Adrenal gland (tissue), 12 donors: Measurements from ENCODE around the gene COL1A1. TPM values are rescaled to one million over a fixed set of nuclear protein-coding genes. Genes with fewer than 3 reads are reported as not detected.
A peak's percentile ranks its signal among the peaks of the same experiment; 100 is the strongest.

ENCODE experiments used
- DNase-seq, 7 donors: peaks; one replicate each; pipeline ENCODE4 v3.0.0-alpha.2; 2019 to 2020
- H3K27ac ChIP-seq, 5 donors: fragments of 200-600 bp; sonication (generic) in 4 of 5; 1 replicate in 3 of 5; 2 replicates in 2 of 5; pipeline versions ENCODE4 v1.5.1 to v1.8.0; 2016 to 2020; ENCODE audit warnings: mild to moderate bottlenecking in 1 of 5
- H3K27me3 ChIP-seq: fragments of 200-600 bp; 2 replicates; pipeline ENCODE4 v1.8.0; 2021
- H3K36me3 ChIP-seq, 2 donors: fragments of 200-600 bp; replicated peaks in 1 of 2; 1 replicate in 1 of 2; 2 replicates in 1 of 2; pipeline versions ENCODE4 v1.5.1 to v1.8.0; 2018 to 2022
- H3K4me1 ChIP-seq, 2 donors: fragments of 200-600 bp; replicated peaks in 1 of 2; 1 replicate in 1 of 2; 2 replicates in 1 of 2; pipeline versions ENCODE4 v1.5.1 to v1.8.0; 2018 to 2021
- H3K4me3 ChIP-seq, 4 donors: fragments of 200-600 bp; sonication (generic) in 3 of 4; one replicate each; pipeline ENCODE4 v1.5.1; 2016 to 2018
- H3K9me3 ChIP-seq, 3 donors: fragments of 200-600 bp; sonication (generic) in 1 of 3; replicated peaks in 1 of 3; 1 replicate in 2 of 3; 2 replicates in 1 of 3; pipeline versions ENCODE4 v1.5.1 to v1.8.0; 2016 to 2021
- CTCF ChIP-seq, 6 experiments: fragments of 450-650 bp in 4 of 6; fragments of 200-600 bp in 2 of 6; sonication (generic) in 1 of 6; IDR thresholded peaks; 1 replicate in 5 of 6; 2 replicates in 1 of 6; pipeline versions ENCODE4 v1.5.1 to v1.8.0; 2016 to 2021; ENCODE audit warnings: antibody characterized with exemption in 6 of 6, mild to moderate bottlenecking in 2 of 6, moderate library complexity in 1 of 6
- POLR2A ChIP-seq, 2 donors: fragments of 450-650 bp; IDR thresholded peaks; one replicate each; pipeline ENCODE4 v1.6.1; 2017; ENCODE audit warnings: antibody characterized with exemption in 2 of 2, mild to moderate bottlenecking in 2 of 2, moderate library complexity in 1 of 2
- WGBS, 4 donors: extraction: QIAGEN DNeasy Blood & Tissue Kit in 2 of 4; methylation state at CpG; one replicate each; pipeline versions ENCODE4 v1.1.5 to v1.1.7; 2013 to 2017; 5-methylcytosine and 5-hydroxymethylcytosine counted together
- intact Hi-C, 2 donors: fragments of 100-400 bp; cut with DNase I; formaldehyde crosslinking; loops; one replicate each; pipeline versions ENCODE4 v1.14.1 to v1.15.0; 2022 to 2023
- polyA plus RNA-seq, 3 donors: library from polyadenylated mRNA; stranded (reverse); fragments of 200-250 nt in 2 of 3; fragments of 350-450 nt in 1 of 3; fragmentation: Illumina TruSeq in 1 of 3; extraction: RNeasy Lipid Tissue Mini Kit (QIAGEN cat#74804) in 1 of 3; gene quantifications; one replicate each; pipeline ENCODE4 v1.2.3, GENCODE V29; 2013 to 2014
- total RNA-seq, 9 donors: library from RNA; depleted of rRNA in 4 of 9; stranded (reverse); fragments of >200 nt in 4 of 9; fragments of 120-200 nt in 1 of 9; fragmentation: NEBNext Ultra II Directional in 1 of 9; extraction: Animal tissue kit (Norgen Biotek cat#: 25700) in 1 of 9; gene quantifications; one replicate each; pipeline versions ENCODE4 v1.1.0 to v1.2.4, GENCODE V29; 2013 to 2023
- donor health status: healthy with polysubstance abuse.
- donor health status: Bipolar disorder and iron deficiency.
- donor health status: DM: yes; HTN: yes; CAD: no.
- donor health status: DM: no; HTN: no; CAD: no.
- donor health status: DM: no; HTN: no; CAD: no.
- donor health status: DM: yes; HTN: yes; CAD: no.

COL1A1 gene
- total and polyA plus RNA-seq, 12 donors, result 39.6 to 263 (median 87.2) TPM

GRCh38 chr17:50203604-50204345, 2.3 kb upstream of the COL1A1 start:
- no peak for DNase-seq

GRCh38 chr17:50203086-50203485, 1.7 kb upstream of the COL1A1 start:
- Histone ChIP-seq H3K9me3 (no peaks in the 10 kb centered on the region), H3K27ac (peak overlapping the region in 2 of 5 donors; percentile 8 to 63), H3K4me1 (peaks cover 3 to 18% of the 10 kb centered on the region in 2 donors), H3K27me3 (peaks cover 16% of the 10 kb centered on the region), H3K36me3 (no peaks in the 10 kb centered on the region), H3K4me3 (no peak overlapping the region)
- intact Hi-C loops, result loop anchor here in 1 of 2 donors (5.0 kb wide), 1 partner anchor 94 kb away; no protein-coding TSS in a partner anchor
- peak in 1 of 7 donors; percentile 7 for DNase-seq
- no peak for TF ChIP-seq CTCF (IDR thresholded peaks at IDR 0.05)
- no peak for TF ChIP-seq POLR2A (IDR thresholded peaks at IDR 0.05)
- 47 to 63% (median 60%) methylated on average over 11 to 14 of the region's 14 CpGs for WGBS, 4 donors

More at GRCh38 chr17:50203604-50204345, 2.3 kb upstream of the COL1A1 start:
- peaks cover 16% of the 10 kb centered on the region for H3K27me3 ChIP-seq
- TF ChIP-seq POLR2A (IDR thresholded peaks at IDR 0.05) (no peak), CTCF (IDR thresholded peaks at IDR 0.05) (no peak)
- peak overlapping the region in 2 of 5 donors; percentile 8 to 63 for H3K27ac ChIP-seq
- peaks cover 3 to 18% of the 10 kb centered on the region in 2 donors for H3K4me1 ChIP-seq
- intact Hi-C loops, result loop anchor here in 1 of 2 donors (5.0 kb wide), 1 partner anchor 94 kb away; no protein-coding TSS in a partner anchor
- no peaks in the 10 kb centered on the region for H3K9me3 ChIP-seq
- no peaks in the 10 kb centered on the region for H3K36me3 ChIP-seq
- no peak overlapping the region for H3K4me3 ChIP-seq
- WGBS, 4 donors, result 59 to 71% (median 66%) methylated on average over 8 to 13 of the region's 13 CpGs

- Histone ChIP-seq H3K27ac (peak overlapping the region in 4 of 5 donors; percentile 10 to 88 (median 62)), H3K36me3 (peaks cover 0 to 17% of the 10 kb centered on the region in 2 donors), H3K9me3 (no peaks in the 10 kb centered on the region), H3K4me3 (peak overlapping the region in 3 of 4 donors; percentile 17 to 63 (median 24)), H3K4me1 (peaks cover 3 to 8% of the 10 kb centered on the region in 2 donors), H3K27me3 (peaks cover 21% of the 10 kb centered on the region)
- DNase-seq, result peak; percentile 84 to 93 (median 86)
- intact Hi-C loops, result loop anchor here (2.0 to 5.0 kb wide), 3 partner anchors 70 to 97 kb away; no protein-coding TSS in a partner anchor
- 0 to 2% (median 1%) methylated on average over 30 to 55 of the region's 55 CpGs for WGBS, 4 donors
- TF ChIP-seq POLR2A (IDR thresholded peaks at IDR 0.05) (peak in 1 of 2 donors; percentile 37), CTCF (IDR thresholded peaks at IDR 0.05) (peak; percentile 97 to 100 (median 100))
These were observed 765 bp downstream of the COL1A1 start for GRCh38 chr17:50200457-50201275.
